DOHH2 (cell line): ENCODE measurements around the gene TLE7.

Source experiments
- H3F3A ChIP-seq: fragments of 200-600 bp; sonication (generic), shearing (Covaris generic); 2 replicates; pipeline ENCODE4 v1.6.0; 2016; ENCODE audit warnings: antibody characterized with exemption, mild to moderate bottlenecking; ENCODE audit not compliant: control insufficient read depth, insufficient read depth
- H3K27ac ChIP-seq: fragments of 200-600 bp; sonication (generic); 2 replicates; pipeline ENCODE4 v1.5.1; 2014; ENCODE audit warnings: low read depth, mild to moderate bottlenecking, low read length, moderate library complexity
- H3K27me3 ChIP-seq: fragments of 200-600 bp; sonication (generic); 2 replicates; pipeline ENCODE4 v1.6.1; 2014; ENCODE audit warnings: mild to moderate bottlenecking, low read length, mixed read lengths; ENCODE audit not compliant: control insufficient read depth
- H3K36me3 ChIP-seq: fragments of 200-600 bp; sonication (generic); 2 replicates; pipeline ENCODE4 v1.6.1; 2014; ENCODE audit warnings: mild to moderate bottlenecking, low read length, moderate library complexity, mixed read lengths; ENCODE audit not compliant: control insufficient read depth
- H3K4me1 ChIP-seq: fragments of 200-600 bp; sonication (generic); 2 replicates; pipeline ENCODE4 v1.6.1; 2014; ENCODE audit warnings: mild to moderate bottlenecking, low read length, mixed read lengths; ENCODE audit not compliant: control insufficient read depth
- H3K4me2 ChIP-seq: fragments of 200-600 bp; sonication (generic); 2 replicates; pipeline ENCODE4 v1.6.0; 2014; ENCODE audit warnings: mild to moderate bottlenecking, low read length, moderate library complexity
- H3K4me3 ChIP-seq: fragments of 200-600 bp; sonication (generic); 2 replicates; pipeline ENCODE4 v1.5.1; 2014; ENCODE audit warnings: mild to moderate bottlenecking, low read length, mixed read lengths
- H3K79me2 ChIP-seq: fragments of 200-600 bp; sonication (generic); 2 replicates; pipeline ENCODE4 v1.6.1; 2014; ENCODE audit warnings: mild to moderate bottlenecking, low read length, mixed read lengths; ENCODE audit not compliant: control insufficient read depth
- H3K9me2 ChIP-seq: fragments of 200-600 bp; sonication (generic); replicated peaks from 2 replicates; pipeline ENCODE4 v1.6.1; 2014; ENCODE audit warnings: mild to moderate bottlenecking, low read length, mixed read lengths; ENCODE audit not compliant: control insufficient read depth
- H3K9me3 ChIP-seq: fragments of 200-600 bp; sonication (generic); 2 replicates; pipeline ENCODE4 v1.6.1; 2014; ENCODE audit warnings: antibody characterized with exemption, low read length, mixed read lengths; ENCODE audit not compliant: control insufficient read depth, insufficient read depth
- H4K20me1 ChIP-seq: fragments of 200-600 bp; sonication (generic); 2 replicates; pipeline ENCODE4 v1.6.0; 2014; ENCODE audit warnings: low read depth, mild to moderate bottlenecking, antibody characterized with exemption, low read length, moderate library complexity; ENCODE audit not compliant: control insufficient read depth, insufficient read depth
- CTCF ChIP-seq: fragments of 200-600 bp; sonication (generic); IDR thresholded peaks from one replicate; pipeline ENCODE4 v1.5.1; 2014; ENCODE audit warnings: antibody characterized with exemption, mild to moderate bottlenecking, low read depth, low read length; ENCODE audit not compliant: poor library complexity, severe bottlenecking
- EZH2phosphoT487 ChIP-seq: fragments of 200-600 bp; sonication (generic); IDR thresholded peaks from 2 replicates; pipeline ENCODE4 v1.6.1; 2017; ENCODE audit warnings: borderline replicate concordance, mild to moderate bottlenecking, antibody characterized with exemption, low read length, moderate library complexity, mixed read lengths

TLE7 gene

GRCh38 chr16:71473891-71474290 lies 32.0 kb upstream of the TLE7 start:
- no peaks in the 10 kb centered on the region for H3K9me2 ChIP-seq
- TF ChIP-seq CTCF: no peak
- TF ChIP-seq EZH2phosphoT487: no peak
- no peak overlapping the region for H3K27ac ChIP-seq
- H3K4me3 ChIP-seq: no peak overlapping the region
- H4K20me1 ChIP-seq: no peaks in the 10 kb centered on the region
- no peak overlapping the region for H3K4me2 ChIP-seq
- no peaks in the 10 kb centered on the region for H3K36me3 ChIP-seq
- H3K9me3 ChIP-seq: no peaks in the 10 kb centered on the region
- H3K4me1 ChIP-seq: no peaks in the 10 kb centered on the region
- H3K79me2 ChIP-seq: no peaks in the 10 kb centered on the region
- H3K27me3 ChIP-seq: no peaks in the 10 kb centered on the region
- no peaks in the 10 kb centered on the region for H3F3A ChIP-seq

- Histone ChIP-seq H3K4me3 (no peak overlapping the region), H3K79me2 (no peaks in the 10 kb centered on the region), H3F3A (no peaks in the 10 kb centered on the region), H3K4me2 (no peak overlapping the region), H3K9me2 (no peaks in the 10 kb centered on the region), H3K9me3 (no peaks in the 10 kb centered on the region), H3K27me3 (no peaks in the 10 kb centered on the region), H4K20me1 (no peaks in the 10 kb centered on the region), H3K27ac (no peak overlapping the region), H3K36me3 (no peaks in the 10 kb centered on the region), H3K4me1 (no peaks in the 10 kb centered on the region)
- no peak for TF ChIP-seq EZH2phosphoT487
- no peak for TF ChIP-seq CTCF
Observed at GRCh38 chr16:71472931-71473330, 31.1 kb upstream of the TLE7 start.

GRCh38 chr16:71472051-71472450 lies 30.2 kb upstream of the TLE7 start:
- no peaks in the 10 kb centered on the region for H3K9me2 ChIP-seq
- no peaks in the 10 kb centered on the region for H3K4me1 ChIP-seq
- H3K27me3 ChIP-seq: no peaks in the 10 kb centered on the region
- no peak for TF ChIP-seq CTCF
- no peak overlapping the region for H3K4me3 ChIP-seq
- no peak overlapping the region for H3K4me2 ChIP-seq
- H3K36me3 ChIP-seq: no peaks in the 10 kb centered on the region
- H4K20me1 ChIP-seq: no peaks in the 10 kb centered on the region
- H3K27ac ChIP-seq: no peak overlapping the region
- H3K79me2 ChIP-seq: no peaks in the 10 kb centered on the region
- H3K9me3 ChIP-seq: no peaks in the 10 kb centered on the region
- H3F3A ChIP-seq: no peaks in the 10 kb centered on the region

- Histone ChIP-seq H3K27ac (no peak overlapping the region), H3K9me3 (no peaks in the 10 kb centered on the region), H3F3A (no peaks in the 10 kb centered on the region), H4K20me1 (no peaks in the 10 kb centered on the region), H3K4me1 (peaks cover under 1% of the 10 kb centered on the region), H3K36me3 (no peaks in the 10 kb centered on the region), H3K4me3 (no peak overlapping the region), H3K9me2 (no peaks in the 10 kb centered on the region), H3K27me3 (no peaks in the 10 kb centered on the region), H3K4me2 (no peak overlapping the region), H3K79me2 (no peaks in the 10 kb centered on the region)
- TF ChIP-seq CTCF (no peak), EZH2phosphoT487 (no peak)
Observed at GRCh38 chr16:71467810-71468209, 26.0 kb upstream of the TLE7 start.
